Activated CD8-positive, alpha-beta memory T cell treated with anti-CD3 and anti-CD28 coated beads for 24 hours (primary cell): Measurements from ENCODE around the gene SLC25A39.

Experiments used
- DNase-seq: peaks from one replicate; pipeline ENCODE4 v3.0.0-alpha.2; 2020

The SLC25A39 gene

GRCh38 chr17:44272321-44272951, 52.2 kb downstream of the SLC25A39 start:
- DNase-seq: no peak
